ENCODE results near the gene KIF5C.

Gene KIF5C

DNA sequence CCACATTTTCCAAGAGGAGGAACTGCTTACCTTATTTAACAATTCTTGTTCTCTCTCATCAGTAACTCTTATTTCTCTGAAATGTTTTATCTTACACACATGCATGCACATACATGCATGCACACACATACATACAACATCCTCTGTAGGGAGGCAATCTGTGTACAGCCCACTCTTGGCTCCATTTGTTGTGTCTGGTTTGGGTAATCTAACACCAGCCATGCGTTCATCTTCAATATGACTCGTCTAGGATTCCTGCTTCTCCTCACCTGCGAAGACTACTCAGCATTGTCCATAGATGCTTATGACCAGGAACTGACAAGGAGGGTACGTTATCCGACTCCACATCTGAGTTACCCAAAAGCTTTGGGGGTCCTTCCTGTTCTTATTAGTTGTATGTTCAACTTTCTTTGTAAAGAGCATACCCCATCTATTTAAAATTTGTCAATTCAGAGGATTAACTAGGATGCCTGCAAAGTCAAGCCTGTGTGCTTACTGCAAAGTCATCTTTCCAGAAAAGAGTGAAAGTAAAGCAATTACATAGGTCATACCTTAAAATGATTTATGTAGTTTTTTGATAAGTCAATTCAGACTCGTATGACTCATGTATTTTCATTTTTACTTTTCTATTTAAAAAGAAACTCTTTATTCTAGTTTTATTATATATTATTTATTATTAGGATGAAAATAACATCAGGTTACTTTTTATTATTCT is 181.7 kb downstream of the KIF5C start:
- DNase-seq = no peak

GRCh38 chr2:149057401-149057800 is 182.4 kb downstream of the KIF5C start:
- DNase-seq = no peak

DNA sequence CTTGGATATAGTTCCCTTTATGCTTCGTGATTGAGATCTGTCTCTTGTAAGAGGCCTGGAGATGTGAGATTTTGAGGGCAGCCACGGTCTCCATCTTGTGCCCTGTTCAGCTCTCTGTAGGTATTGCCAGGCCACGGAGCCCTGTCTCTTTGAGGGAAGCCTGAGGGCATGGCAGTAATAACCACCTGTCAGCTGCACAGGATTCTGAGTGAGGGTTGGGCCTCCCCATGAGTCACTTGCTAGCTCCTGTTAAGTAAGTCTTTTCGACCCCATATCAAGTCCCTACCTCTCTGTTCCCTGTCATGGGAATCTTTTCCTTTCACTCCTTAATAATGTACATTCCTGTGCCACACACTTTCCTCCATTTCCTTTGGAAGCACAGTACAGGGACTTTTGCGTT is 183.9 kb downstream of the KIF5C start:
- DNase-seq = no peak

DNA sequence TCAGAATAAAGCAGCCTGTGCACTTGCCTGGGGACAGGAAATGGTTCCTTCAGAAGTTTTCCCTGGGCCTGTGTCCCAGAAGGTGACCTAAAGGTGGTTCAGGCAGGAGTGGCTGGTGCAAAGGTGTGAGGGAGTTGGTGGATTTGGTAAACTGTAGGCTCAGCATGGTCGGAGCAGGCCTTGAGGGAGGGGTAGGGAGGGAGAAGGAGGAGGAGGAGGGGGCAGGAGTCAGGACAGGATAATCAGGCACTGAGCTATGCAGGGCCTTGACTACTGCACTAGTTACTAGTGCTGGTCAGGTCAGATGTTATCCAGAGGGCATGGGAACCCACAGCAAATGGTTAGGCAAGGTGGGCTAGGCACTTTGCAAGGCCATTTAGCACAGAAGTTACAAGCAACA is 184.8 kb downstream of the KIF5C start:
- no peak for DNase-seq

- no peak for DNase-seq
These were observed 186.2 kb downstream of the KIF5C start for GRCh38 chr2:149061133-149061745.

- no peak for DNase-seq
These were observed 187.5 kb downstream of the KIF5C start for GRCh38 chr2:149062531-149062930.

- DNase-seq = no peak
These were observed 188.2 kb downstream of the KIF5C start for GRCh38 chr2:149063177-149063576.

DNA sequence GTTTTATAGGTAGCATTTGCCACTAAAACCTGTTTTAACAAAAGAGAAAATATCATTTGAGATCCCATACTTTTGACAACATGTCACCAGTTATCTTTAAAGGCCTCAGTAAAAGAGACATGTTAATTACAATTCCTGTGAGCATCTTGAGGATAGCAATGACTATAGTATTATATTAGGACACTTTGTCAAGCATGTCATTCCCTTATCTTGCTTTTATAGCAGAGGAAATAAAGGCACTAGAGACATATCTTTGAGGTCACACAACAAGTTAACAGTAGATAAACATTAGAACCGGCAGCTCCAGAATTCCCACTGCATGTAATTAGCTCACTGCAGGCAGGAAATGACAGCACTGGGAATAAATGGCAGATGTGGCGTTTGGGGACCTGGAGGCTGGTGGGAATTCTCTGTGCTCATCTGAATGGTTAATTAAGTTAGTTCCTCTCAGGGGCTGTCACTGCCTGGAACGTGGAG is 189.4 kb downstream of the KIF5C start:
- DNase-seq = no peak

GRCh38 chr2:149064856-149065630 is 190.0 kb downstream of the KIF5C start:
- DNase-seq = no peak

DNA sequence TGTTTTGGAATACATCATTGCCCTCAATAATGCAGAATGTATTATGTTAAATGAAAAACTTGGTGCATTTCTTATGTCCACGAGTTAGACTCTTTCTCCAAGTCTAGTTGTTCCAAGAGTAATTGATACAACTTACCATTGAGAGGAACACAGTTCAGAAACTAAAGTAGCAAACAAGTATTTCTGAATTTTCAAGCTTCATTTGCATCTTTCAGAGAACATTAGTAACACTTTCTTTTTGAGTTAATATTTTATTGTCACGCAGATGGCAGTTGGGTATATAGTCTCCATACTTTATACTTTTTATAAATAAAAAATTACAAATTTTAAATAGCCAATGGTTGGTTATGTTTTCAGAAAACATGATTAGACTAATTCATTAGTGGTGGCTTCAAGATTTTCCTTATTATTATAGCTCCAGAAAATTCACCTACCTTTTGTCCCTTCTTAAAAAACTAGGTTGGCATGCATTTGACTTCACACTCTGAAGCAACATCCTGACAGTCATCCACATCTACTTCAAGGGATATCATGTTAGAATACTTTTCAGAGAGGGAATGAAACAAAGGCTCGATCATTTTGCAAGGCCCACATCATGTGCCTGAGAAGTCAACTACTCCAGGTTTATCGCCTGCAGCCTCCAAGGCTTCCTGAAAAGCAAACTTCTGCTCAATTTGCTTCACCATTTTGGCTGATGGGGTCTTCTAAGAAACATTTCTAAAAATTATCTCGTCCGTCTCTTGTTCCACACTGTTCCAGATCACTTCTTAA is 193.4 kb downstream of the KIF5C start:
- no peak for DNase-seq

GRCh38 chr2:149068996-149069888 is 194.2 kb downstream of the KIF5C start:
- no peak for DNase-seq

- DNase-seq = peak; percentile 62
These were observed 195.8 kb downstream of the KIF5C start for GRCh38 chr2:149070681-149071320.

GRCh38 chr2:149075105-149075504 is 200.1 kb downstream of the KIF5C start:
- DNase-seq = no peak

GRCh38 chr2:149075853-149076252 is 200.8 kb downstream of the KIF5C start:
- no peak for DNase-seq
